GM12872 (cell line): ENCODE data around the gene CNOT4.

ENCODE experiments used
- CTCF ChIP-seq: IDR thresholded peaks from 3 replicates; pipeline ENCODE4 v1.5.1; 2011; ENCODE audit warnings: low read depth, mild to moderate bottlenecking, low read length, moderate library complexity; ENCODE audit not compliant: insufficient read depth

The CNOT4 gene

DNA sequence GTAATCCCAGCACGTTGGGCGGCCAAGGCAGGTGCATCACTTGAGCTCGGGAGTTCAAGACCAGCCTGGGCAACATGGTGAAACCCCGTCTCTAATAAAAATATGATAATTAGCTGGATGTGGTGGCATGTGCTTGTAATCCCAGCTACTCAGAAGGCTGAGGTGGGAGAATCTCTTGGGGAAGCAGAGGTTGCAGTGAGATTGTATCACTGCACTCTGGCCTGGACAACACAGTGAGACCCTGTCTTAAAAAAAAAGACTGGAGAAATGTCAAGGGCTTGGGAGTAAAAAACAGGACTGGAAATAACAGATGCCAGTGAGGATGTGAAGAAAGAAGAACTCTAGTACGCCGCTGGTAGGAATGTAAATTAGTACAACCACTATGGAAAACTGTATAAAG lies 31.1 kb upstream of the CNOT4 start:
- no peak for TF ChIP-seq CTCF

- TF ChIP-seq CTCF = no peak
Observed at GRCh38 chr7:135539629-135540028, 29.7 kb upstream of the CNOT4 start.

GRCh38 chr7:135538376-135538775 lies 28.5 kb upstream of the CNOT4 start:
- TF ChIP-seq CTCF = no peak

DNA sequence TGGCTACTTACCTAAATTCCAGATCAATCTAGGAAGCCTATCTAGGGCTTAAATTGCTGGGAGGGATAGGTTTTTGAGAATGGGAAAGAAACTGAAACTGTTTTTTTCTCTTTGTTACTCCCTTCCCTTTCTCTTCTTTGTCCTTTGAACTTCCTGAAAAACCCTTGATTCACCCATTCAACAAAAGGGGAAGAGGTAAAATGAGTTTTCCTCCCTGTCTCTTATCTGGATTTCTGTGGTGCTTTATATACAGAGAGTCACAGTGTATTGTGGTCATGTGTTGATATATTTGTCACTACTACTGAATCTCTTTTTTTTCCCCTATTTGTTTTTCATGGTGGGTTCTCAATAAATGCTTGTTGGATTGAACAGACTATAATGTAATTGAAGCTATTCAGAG lies 28.0 kb upstream of the CNOT4 start:
- TF ChIP-seq CTCF = no peak

- no peak for TF ChIP-seq CTCF
Observed at GRCh38 chr7:135537453-135537852, 27.6 kb upstream of the CNOT4 start.

GRCh38 chr7:135536150-135536549 lies 26.2 kb upstream of the CNOT4 start:
- TF ChIP-seq CTCF = no peak

- TF ChIP-seq CTCF = no peak
Observed at GRCh38 chr7:135527025-135527424, 17.1 kb upstream of the CNOT4 start.

DNA sequence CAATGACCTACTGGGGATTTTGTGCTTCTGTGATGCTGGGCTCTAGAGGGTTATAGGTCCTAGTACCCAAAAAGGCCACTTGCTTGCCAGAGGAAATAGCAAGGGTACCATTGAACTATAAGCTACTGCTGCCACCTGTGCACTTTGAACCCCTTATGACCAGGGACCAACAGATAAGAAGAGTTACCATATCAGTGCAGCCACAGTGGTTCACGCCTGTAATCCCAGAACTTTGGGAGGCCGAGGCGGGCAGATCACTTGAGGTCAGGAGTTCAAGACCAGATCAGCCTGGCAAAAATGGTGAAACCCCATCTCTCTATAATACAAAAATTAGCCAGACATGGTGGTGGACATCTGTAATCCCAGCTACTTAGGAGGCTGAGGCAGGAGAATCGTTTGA lies 15.5 kb upstream of the CNOT4 start:
- no peak for TF ChIP-seq CTCF
